Activated effector memory CD4-positive, alpha-beta T cell treated with anti-CD3 and anti-CD28 coated beads, Interleukin-2, amount 50 U/mL, for 16 hours (primary cell): ENCODE results near the gene THSD4.

Source experiments
- DNase-seq: peaks from one replicate; pipeline ENCODE4 v3.0.0-alpha.2; 2020

THSD4 gene

DNA sequence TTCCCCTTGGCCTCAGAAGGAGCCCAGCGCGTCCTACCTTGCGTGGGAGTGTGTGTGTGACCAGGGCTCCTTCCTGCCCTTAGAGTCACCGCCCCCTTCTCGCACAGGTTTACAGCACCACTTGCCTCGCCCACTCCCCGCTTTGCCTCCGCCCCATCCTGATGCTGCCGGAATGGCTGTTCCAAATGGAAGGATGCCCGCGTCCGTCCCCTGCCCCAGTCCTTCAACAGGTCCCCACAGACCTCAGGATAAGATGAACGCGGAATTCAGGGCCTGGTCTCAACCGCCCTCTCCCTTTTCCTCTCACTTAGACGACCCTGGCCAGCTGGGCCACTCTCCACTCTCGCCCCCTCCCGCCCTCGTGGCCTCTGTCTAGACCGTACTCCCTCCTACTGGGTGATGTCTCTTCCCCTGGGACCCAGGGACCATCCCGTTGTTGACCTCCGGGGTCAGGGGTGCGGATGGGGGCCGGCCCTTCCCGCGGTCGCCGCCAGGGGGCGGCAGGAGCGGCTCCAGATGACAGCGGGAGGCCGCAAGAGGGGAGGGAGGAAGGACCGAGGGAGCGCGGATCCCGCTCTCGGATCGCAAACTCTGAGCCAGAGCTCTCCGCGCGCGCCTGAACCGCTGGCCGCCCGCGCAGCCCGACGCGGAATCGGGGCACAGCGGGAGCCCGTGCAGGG, at the start of gene THSD4:
TSS of gene THSD4 (plus strand) at position 585 of the 680 bp plus-strand sequence.
- peak; percentile 84 for DNase-seq

DNA sequence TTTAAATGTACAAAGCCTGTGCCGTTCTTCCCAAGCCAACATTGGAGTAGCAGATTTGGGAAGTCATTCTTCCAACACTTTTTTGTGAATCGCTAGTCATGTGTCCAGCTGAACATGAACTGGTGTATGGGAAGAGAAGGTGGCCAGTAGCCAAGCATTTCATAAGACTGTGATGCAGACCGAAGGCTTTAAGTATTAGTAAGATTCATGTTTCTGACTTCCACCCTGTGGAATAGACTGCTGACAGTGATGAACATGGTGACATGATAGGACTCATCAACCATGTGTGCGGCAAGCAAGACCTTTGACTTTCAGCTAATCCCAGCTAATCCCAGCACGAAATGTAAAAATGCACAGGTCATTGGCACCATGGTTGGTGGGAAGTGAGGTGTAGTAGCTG, 48.3 kb upstream of the THSD4 start:
- DNase-seq, result no peak

DNA sequence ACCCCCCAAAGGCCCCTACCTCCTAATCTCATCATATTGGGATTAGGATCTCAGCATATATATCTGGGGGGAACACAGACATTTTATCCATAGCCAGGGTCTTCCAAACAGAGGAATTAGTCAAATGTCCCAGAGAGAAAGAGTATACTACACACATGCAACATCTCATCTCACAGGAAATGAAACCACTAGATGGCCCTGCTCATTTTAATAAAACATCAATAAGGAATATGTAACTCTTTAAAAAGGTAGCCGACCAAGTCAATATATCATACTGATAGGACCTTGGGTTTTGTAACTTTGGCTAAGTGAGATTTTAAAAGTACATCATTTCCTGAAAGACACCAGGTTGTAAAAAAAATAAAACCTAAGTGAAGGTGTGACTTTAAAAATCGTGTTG, 45.6 kb upstream of the THSD4 start:
- no peak for DNase-seq

DNA sequence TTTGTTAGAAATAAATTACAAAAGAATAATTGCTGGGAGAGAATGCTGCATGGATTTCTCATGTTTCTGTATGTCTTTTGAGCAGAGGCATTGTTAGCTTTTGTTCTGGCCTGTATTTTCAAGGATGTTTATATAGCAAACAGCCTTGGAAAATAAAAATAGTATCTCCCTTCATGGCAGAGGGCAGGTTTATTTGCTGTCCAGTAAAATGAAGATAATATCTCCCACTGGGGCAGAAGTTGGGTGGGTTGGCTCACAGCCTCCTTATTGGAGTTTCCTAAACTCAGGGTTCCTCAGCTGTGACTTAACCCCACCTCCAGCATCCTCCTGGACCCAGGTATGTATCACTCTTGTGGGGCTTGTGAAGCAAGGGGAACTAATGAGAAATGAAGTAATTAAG, 43.7 kb upstream of the THSD4 start:
- no peak for DNase-seq

DNA sequence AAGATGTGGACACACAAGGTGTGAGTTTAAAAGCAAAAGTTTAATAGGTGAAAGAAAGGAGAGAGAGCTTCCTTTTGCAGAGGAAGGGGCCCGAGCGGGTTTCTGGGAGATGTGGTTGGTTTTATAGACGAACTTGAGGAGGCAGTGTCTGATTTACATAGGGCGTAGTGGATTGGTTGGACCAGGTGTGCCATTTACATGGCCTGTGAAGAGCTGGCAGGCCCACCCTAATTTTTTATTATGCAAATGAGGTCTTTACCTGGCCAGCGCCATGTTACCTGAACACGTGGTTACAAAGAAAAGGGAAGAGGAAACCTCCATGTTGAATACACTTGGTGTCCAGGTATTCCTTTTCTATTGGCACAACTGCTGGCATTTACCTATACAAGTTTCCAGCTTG, 42.8 kb upstream of the THSD4 start:
- DNase-seq, result no peak

DNA sequence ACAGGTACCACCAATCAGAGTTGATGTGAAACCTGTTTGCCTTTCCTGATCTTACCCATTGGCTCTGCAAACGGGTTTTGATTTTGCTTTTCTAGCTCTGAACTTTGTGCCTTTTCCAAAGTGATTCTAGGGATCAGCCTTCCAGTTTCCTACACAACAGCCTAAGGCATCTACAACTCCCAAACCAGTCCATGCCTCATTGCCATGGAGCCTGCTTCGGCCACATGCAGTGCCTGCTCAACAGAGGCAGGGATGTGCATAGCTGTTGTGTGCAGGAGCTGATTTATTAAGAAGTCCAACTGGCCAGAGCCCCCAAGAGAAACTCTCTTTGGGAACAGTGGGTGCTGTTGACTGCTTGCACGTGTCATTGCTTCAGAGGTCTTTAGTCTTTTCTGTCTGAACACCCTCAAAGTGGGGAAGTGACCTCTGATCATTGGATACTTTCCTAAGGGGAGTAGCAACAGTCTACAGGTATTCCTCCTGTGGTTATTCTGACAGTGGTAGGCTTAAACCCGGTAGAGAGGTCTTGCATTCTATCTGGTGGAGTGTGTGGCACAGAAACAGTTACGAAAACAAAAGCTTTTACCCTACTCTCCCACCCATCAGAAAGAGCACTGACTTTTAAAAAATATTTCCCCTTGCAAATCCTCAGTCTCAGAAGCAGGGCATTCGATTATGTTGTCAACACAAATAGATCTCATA, 36.6 kb upstream of the THSD4 start:
- no peak for DNase-seq

DNA sequence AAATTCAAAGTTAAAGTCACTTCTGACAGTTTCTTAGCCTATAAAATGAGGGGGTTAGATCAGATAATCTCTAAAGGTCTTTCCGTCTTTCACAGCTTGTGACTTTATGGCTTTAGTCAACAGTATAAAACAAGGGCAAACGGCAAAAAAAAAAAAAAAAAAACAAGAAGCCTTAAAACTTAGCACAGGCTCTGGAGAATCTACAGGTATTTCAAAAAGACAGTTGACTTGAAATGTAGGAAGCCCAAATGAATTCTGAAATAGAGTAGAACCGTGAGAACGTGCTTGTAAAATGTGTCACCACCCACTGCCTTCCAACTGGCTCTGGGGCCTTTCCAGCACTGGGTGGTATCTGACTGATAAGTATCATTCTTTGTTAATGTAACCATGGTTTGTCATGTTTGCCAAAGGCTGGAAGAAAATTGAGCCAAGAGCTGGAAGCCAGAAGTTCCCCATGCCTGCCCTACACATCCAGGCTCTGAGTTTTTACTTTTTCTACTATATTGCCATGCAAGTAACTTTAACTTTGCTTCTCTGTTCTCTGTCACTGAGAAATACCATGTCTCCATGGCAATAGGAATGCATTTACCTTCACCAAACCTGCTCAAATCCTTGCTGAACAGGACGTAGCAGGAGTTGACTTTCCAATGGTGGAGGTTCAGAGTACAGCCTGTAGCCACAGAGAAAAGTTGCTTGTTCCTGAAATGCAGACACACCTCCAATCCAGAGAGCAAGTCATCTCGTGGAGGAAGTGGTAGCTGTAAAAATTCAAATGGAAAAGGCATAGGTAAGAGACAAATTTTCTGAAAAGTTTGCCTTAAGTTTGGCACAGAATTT, 35.8 kb upstream of the THSD4 start:
- DNase-seq, result no peak

DNA sequence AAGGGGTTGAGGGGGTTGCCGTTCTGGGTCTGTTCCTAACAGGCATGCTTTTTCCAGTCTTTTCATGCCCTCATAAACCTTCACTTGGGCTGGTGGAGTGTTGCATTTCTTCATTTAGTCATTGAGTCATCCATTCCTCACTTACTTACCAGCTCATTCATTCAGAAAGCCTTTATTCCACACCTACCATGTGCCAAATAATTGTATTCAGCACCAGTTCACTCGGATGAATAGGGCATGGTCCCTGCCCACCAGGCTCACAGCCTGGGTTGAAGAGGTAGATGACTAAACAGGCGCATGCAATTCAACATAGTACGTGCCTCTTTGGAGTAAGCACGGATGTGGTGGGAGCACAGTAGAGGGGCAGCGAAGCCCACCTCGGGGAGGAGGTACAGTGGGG, 35.1 kb upstream of the THSD4 start:
- no peak for DNase-seq

DNA sequence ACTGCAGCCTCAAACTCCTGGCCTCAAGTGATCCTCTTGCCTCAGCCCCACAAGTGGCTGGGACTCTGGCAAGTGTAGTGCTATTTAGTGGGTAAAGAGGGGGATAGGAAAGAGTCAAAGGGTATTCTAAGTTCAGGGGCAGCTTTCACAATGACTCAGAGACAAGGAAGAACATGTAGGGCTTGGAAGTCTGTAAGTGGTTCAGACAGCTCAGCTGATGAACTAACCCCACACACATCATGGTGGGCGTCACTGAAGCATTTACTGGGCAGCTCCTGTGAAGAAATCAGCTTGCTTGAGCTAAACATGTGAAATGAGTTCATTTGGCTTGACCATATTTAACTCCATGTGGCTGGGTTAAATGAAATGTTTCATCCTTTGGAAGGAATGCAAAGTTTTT, 34.6 kb upstream of the THSD4 start:
- DNase-seq, result no peak

DNA sequence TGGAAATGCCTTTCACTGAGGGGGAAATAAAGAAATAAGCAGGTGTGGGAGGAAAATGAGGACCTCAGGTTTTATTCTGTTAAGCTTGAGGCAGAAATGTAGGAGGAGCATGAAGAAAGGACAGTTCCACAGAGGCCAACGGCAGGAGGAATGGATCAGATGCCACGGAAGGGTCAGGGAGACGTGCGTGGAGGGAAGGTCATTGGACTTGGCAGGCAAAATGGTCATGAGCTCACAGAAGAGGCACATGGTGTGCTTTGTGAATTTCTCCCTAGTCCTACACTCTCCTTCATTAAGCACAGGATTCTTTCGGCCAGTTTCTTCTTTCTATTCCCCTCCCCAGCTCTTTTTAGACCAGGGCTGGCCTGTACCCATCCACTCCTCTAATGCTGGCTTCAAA, 32.5 kb upstream of the THSD4 start:
- no peak for DNase-seq

DNA sequence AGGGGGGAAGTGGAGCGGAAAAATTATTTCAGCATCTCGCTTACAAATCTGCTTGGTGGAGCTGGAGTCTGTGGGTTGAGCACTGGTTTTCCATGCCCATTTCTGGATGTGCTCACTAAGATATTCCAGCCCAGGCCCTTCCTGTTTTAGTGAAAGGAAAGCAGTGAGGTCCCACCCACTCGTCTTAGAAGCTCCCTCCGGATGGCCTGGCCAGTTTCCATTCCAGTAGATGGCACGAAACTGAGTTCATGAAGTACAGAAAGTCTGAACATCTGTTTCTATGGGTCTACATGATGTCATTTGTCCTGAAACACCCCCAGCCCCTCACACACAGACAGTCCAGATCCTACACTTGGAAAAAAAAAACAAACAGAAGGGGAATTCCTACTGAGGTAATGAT, 31.9 kb upstream of the THSD4 start:
- DNase-seq, result no peak

DNA sequence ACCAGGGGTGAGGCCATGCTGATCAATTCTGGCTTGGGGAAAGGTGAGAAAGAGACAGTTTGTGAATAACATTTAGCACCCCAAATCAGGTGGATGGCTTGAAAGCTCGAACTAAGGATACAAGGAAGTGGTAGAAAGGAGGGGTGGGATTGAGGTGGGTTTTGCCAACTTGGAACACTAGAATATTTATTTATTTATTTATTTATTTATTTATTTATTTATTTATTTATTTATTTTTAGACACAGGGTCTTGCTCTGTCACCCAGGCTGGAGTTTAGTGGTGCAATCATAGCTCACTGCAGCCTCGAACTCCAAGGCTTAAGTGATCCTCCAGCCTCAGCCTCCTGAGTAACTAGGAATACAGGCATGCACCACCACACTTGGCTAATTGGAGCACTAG, 31.0 kb upstream of the THSD4 start:
- no peak for DNase-seq

DNA sequence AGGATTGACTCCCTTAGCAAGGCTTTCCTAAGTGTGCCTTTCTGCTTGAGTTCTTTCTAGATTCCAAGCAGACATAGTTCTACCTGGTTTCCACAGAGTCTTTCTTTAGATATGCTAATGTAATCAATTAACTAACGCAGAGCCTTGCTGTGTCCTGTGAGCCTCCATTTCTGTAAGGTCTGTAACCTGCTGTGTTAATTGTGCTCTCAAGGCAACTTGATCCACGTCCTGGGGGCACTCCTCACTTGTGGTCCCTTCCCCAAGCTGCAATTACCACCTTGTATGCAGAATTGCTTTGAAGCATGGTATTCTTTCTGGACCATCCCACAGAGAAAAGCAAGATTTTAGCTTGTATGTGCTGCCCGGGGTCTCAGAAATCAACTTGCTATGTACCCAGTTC, 29.5 kb upstream of the THSD4 start:
- no peak for DNase-seq

DNA sequence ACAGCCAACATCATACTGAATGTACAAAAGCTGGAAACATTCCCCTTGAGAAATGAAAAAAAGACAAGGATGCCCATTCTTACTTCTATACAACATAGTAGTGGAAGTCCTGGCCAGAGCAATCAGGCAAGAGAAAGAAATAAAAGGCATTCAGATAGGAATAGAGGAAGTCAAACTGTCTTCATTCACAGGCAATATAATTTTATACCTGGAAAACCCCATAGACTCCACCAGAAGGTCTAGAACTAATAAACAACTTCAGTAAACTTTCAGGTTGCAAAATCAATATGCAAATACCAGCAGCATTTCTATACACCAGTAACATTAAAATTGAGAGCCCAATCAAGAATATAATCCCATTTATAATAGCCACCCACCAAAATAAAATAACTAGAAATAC, 27.1 kb upstream of the THSD4 start:
- DNase-seq, result no peak

DNA sequence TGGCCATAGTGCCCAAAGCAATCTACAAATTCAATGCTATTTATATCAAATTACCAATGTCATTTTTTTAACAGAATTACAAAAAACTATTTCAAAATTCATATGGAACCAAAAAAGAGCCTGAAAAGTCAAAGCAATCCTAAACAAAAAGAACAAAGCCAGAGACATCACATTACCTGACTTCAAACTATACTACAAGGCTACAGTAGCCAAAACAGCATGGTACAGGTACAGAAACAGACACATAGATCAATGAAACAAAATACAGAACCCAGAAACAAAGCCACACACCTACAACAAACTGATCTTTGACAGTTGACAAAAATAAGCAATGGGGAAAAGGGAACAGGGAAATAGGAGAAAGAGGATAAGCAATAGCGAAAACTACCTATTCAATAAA, 26.6 kb upstream of the THSD4 start:
- DNase-seq, result no peak

DNA sequence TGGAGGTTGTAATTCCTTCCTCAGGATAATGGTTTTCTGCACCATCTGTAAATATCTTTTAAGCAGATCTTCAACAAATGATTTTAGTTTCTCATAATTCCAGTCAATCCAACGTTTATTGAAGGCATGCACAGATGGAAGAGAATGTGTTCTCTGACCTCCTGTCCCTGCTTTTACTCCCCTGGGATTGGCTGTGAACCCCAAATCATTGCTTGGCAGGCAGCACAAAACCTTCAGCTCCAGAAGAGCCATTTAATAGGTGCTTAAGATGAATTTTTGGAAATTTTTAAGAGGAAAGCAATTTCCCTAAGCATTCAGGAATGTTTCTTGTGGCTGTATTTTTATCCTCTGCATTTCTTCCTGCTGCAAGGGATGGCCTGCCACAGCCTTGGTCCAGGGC, 25.5 kb upstream of the THSD4 start:
- DNase-seq, result no peak

DNA sequence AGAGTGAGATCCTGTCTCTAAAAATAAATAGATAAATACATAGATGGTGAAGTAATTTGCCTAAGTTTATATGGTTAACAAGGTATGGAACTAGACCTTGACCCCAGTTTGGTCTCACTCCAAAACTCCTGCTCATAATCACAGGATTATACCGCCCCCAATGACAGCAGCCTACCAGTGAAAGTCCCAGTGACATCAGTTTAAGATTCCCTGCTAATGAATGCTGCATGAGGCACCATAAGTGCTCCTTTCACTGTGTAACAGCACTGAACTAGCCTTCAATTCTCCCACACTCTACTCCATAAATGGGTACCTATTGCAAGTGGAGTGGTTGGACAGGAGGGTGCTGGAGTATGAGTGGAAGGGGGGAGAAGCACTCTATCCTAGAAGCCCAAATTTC, 23.7 kb upstream of the THSD4 start:
- DNase-seq, result no peak

DNA sequence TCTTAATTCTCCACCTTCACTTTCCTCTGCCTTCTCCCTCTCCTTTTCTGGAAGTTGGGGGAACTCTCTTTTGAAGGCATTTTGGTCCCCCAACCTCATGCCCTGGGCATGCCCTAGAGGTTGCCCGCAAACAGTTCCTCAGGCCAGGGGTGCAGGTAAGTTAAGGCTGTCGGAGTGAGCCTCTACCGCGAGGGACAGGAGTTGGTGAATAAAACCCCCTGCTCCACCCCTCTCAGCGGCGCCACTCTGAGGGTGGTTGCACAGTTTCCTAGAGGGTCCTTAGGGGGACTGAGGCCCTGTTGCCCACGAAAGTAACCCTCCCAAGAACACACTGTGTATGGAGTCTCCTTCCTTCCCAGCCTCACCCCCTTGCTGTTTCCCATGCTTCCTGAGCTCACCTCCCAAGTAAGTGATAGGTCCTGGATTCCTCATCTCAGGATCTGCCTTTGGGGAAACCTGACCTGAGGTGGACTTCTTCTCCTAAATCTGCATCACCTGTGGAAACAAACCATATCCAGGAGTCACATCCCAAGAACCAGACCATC, 23.1 kb upstream of the THSD4 start:
- DNase-seq, result no peak

DNA sequence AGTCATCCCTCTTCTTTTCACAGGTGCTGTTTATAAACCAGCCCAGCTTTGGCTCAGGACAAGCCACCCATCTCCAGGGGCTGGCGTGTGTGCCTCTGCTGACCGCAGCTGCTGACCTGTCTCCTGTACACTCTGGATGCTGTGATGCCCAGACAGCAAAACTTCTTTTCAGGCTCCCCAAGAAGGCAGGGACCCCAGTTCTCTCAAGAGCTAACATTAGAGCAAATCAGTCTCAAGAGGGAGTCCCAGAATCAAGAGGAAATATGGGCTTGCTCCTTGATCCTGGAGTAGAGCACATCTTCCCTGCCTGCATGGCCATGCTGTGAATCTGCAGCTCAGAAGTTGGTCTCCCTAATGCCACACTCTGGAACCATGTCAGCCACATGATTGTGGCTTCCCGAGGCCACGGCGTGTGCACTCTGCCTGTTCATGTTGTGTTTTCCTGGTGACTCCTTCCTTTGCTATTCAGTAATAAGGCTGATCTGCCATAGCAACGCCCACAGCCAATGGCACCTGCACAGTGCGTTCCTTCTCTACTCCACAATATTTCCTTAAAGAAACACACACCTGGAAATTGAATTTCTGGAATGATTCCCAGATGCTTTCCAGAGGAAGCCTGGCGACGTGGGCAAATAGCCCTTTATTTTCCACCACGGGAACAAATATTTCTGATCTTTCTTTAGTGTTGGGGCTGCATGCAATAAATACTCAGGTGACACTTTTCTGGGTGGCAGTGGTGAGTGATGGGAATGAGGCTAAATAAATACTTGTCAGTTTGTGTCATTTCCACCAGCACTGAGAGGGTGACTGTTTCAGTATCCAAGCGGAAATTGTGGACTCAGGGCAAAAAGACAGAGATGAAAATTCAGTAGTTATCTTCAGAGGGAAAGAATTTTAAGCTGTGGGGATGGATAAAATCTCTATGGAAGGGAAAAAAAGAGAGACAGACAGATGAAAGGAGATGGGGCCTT, 21.9 kb upstream of the THSD4 start:
- no peak for DNase-seq

DNA sequence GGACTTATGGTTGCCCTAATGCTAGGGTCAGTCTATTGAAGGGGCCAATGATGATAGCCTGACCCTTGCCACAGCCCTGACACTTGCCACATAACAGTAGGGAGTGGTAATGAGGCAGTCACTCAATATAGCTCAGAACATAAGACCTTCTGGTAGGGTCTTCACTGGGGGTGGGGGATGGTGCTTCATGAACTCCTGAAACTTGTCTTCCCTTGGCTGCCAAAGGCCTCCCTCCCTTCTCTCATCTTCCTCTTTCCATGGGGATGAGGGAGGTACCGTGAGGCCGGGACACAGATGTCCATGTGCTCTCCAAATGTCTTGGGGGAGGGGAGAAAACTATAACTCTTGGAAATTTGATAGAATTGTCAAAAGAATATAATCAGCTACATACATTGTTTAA, 21.1 kb upstream of the THSD4 start:
- DNase-seq, result no peak

DNA sequence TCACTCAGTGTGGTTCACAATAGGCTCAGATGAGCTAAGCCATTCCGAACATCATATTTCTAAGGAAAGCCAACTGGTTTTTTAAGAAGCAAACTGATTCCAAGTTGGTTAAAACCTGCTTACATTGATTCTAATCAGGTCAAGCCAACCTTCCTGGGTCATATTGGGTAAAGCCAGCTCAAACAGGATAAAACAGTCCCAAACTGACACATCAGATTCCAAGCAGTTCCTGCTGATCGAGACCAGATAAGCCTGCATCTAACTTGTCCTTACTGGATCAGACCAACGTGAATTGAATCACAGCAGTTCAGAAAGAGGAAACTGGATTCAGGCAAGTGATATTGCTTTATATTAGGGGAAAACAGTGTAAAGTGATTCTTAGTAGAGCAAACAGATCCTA, 18.6 kb upstream of the THSD4 start:
- DNase-seq, result no peak

DNA sequence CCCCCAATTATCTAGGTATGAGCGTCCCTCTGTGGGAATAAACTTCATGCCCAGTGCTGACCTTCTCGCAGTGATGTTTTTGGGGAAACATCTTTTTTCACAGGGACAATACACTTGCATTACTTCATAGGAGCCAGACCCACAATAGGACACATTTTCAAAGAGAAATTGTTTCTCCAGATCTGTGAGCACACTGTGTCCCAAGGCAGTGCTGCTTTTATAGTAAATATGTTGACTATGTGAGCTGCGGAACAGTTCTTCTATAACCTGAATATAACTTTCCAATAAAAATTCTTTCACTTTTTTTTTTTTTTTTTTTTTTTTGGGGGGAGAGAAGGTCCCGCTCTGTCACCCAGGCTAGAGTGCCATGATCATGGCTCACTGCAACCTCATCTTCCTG, 17.4 kb upstream of the THSD4 start:
- no peak for DNase-seq

DNA sequence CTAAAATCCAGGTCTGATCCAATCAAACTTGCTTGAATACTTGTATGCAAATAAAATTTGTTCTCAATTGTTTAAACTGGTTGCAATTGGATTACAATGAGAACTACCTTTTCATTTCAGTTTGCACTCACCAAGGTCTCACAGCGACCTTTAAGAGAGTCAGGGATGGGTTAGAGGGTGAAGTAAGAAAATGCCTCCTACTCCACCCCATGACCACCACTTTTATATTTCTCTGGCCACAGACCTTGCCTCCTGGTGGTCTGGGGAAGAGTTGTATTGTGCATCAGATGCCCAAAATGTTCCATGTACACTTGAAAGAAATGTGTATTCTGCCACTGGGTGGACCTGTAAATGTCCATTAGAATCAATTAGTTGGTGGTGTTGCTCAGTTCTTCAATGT, 16.4 kb upstream of the THSD4 start:
- DNase-seq, result no peak
